ENCODE measurements around the gene TICAM2. TPM values are rescaled to one million over a fixed set of nuclear protein-coding genes. Genes with fewer than 3 reads are reported as not detected.

TICAM2 gene
- total and polyA plus RNA-seq, 10 of the 15 experiments (the other 5 are each of a cell fraction or from before 2014, with no cell fraction given), result 0.14 to 7.0 (median 2.9) TPM

GRCh38 chr5:115616472-115616871, 14.2 kb upstream of the TICAM2 start:
- TF ChIP-seq MEF2B (IDR thresholded peaks at IDR 0.05; ENCODE audit: partially characterized antibody, poor library complexity, severe bottlenecking) (no peak), MYB (IDR thresholded peaks at IDR 0.05; ENCODE audit: borderline replicate concordance, low read depth, low read length) (no peak), BCL3 (IDR thresholded peaks at IDR 0.05; ENCODE audit: borderline replicate concordance, insufficient read depth, low read depth, low read length, poor library complexity, severe bottlenecking) (no peak), ZNF274 (IDR thresholded peaks at IDR 0.05; ENCODE audit: insufficient read depth, insufficient read length) (no peak), LARP7 (IDR thresholded peaks at IDR 0.05) (no peak), NRF1 (conservative IDR thresholded peaks at IDR 0.05; ENCODE audit: low read depth, low read length) (no peak), SMAD5 (IDR thresholded peaks at IDR 0.05; ENCODE audit: low read depth) (no peak), EED (IDR thresholded peaks at IDR 0.05; ENCODE audit: low read depth) (no peak), MXI1 (IDR thresholded peaks at IDR 0.05; ENCODE audit: low read depth, low read length) (no peak), IKZF1 (conservative IDR thresholded peaks at IDR 0.05) (no peak), PAX8 (IDR thresholded peaks at IDR 0.05) (no peak), ESRRA (IDR thresholded peaks at IDR 0.05; ENCODE audit: low read length) (no peak), ZNF384 (IDR thresholded peaks at IDR 0.05; ENCODE audit: borderline replicate concordance, low read depth, low read length) (no peak), HDAC2 (IDR thresholded peaks at IDR 0.05) (no peak), ZNF24 (IDR thresholded peaks at IDR 0.05) (no peak), GABPA (IDR thresholded peaks at IDR 0.05; ENCODE audit: low read depth) (no peak), ZBTB4 (CRISPR knock-in tag; IDR thresholded peaks at IDR 0.05) (no peak)
- in situ Hi-C loops (cut with MboI), result no loop called here
- no peaks in the 10 kb centered on the region for H3K27me3 ChIP-seq (replicated peaks in 1 of 2; ENCODE audit: control insufficient read depth in 2 of 2, insufficient read depth in 2 of 2, low read length in 1 of 2)
- ChIA-PET SMC1A (ENCODE audit: uncharacterized antibody, unreplicated experiment) (interaction anchor here (0.6 to 4.5 kb wide), 13 partner anchors 8 to 314 kb away, joined by 3 to 47 read pairs (median 4); partner anchors contain the start of genes TICAM2 and TMED7), RAD21 (ENCODE audit: unreplicated experiment) (interaction anchor here (0.8 to 1.3 kb wide), 3 partner anchors 8 to 19 kb away, joined by 3 to 4 read pairs (median 3); no protein-coding TSS in a partner anchor), CTCF (interaction anchor here (0.6 to 6.1 kb wide), 6 partner anchors 8 to 521 kb away, joined by 3 to 38 read pairs (median 3); partner anchors contain the start of genes TICAM2 and TMED7), POLR2A (interaction anchor here (1.2 to 1.3 kb wide), 2 partner anchors 8 to 11 kb away, joined by 3 to 7 read pairs; partner anchors contain the start of gene TMED7)
- FAIRE-seq, result no peak
- no peak overlapping the region for H3K9ac ChIP-seq (ENCODE audit: control insufficient read depth, insufficient read depth, low read length)
- no peak overlapping the region for H3K4me2 ChIP-seq (ENCODE audit: control insufficient read depth, insufficient read depth)
- peak; percentile 35 for ATAC-seq
- peaks cover 0 to 23% of the 10 kb centered on the region in 2 experiments; a peak in 2 of 4 replicates for H3K36me3 ChIP-seq (ENCODE audit: control insufficient read depth in 2 of 2, insufficient read depth in 2 of 2, low read length in 1 of 2)
- BruUV-seq (replicated peaks), result no TSS peak
- H3K4me1 ChIP-seq (ENCODE audit: control insufficient read depth, insufficient read depth, low read length), result no peaks in the 10 kb centered on the region
- DNase-seq (ENCODE audit: low read depth, low spot score), result no peak
- no peak overlapping the region for H3K4me3 ChIP-seq
- no peaks in the 10 kb centered on the region for H3K9me3 ChIP-seq (replicated peaks; ENCODE audit: control insufficient read depth, insufficient read depth, low read length)
- peaks cover 17% of the 10 kb centered on the region for H3K79me2 ChIP-seq (ENCODE audit: control insufficient read depth, insufficient read depth, low read length)
- no peaks in the 10 kb centered on the region for H4K20me1 ChIP-seq (ENCODE audit: control insufficient read depth, insufficient read depth)
- intact Hi-C loops (cut with micrococcal nuclease; ENCODE audit: unreplicated experiment), result no loop called here
- H2AFZ ChIP-seq (ENCODE audit: control insufficient read depth, low read depth, low read length), result no peak overlapping the region
- no peak overlapping the region for H3K27ac ChIP-seq (ENCODE audit: control insufficient read depth, insufficient read depth)

Data from GM12878 (cell line).